Measurements from ENCODE around the gene M1AP.

The M1AP gene

GRCh38 chr2:74559912-74560311, 88.2 kb downstream of the M1AP start:
- H3K36me3 Mint-ChIP-seq (ENCODE audit: low read depth): peaks cover 13% of the 10 kb centered on the region

GRCh38 chr2:74558284-74559230, 89.6 kb downstream of the M1AP start:
- Mint-ChIP-seq H3K36me3 (ENCODE audit: low read depth) (peaks cover 13% of the 10 kb centered on the region), H3K4me1 (ENCODE audit: low read depth) (peaks cover 32% of the 10 kb centered on the region), H3K4me3 (no peak overlapping the region), H3K9me3 (no peaks in the 10 kb centered on the region), H3K27ac (peak overlapping the region; percentile 13), H3K27me3 (ENCODE audit: low read depth) (no peaks in the 10 kb centered on the region)
- DNase-seq (ENCODE audit: low spot score): no peak

More at GRCh38 chr2:74559912-74560311, 88.2 kb downstream of the M1AP start:
- Mint-ChIP-seq H3K27ac (no peak overlapping the region), H3K4me3 (no peak overlapping the region), H3K27me3 (ENCODE audit: low read depth) (no peaks in the 10 kb centered on the region), H3K9me3 (no peaks in the 10 kb centered on the region), H3K4me1 (ENCODE audit: low read depth) (peaks cover 30% of the 10 kb centered on the region)
- DNase-seq (ENCODE audit: low spot score): no peak

GRCh38 chr2:74556831-74557370, 91.2 kb downstream of the M1AP start:
- peaks cover 28% of the 10 kb centered on the region for H3K4me1 Mint-ChIP-seq (ENCODE audit: low read depth)
- no peak overlapping the region for H3K27ac Mint-ChIP-seq
- H3K27me3 Mint-ChIP-seq (ENCODE audit: low read depth): no peaks in the 10 kb centered on the region
- no peak for DNase-seq (ENCODE audit: low spot score)
- H3K36me3 Mint-ChIP-seq (ENCODE audit: low read depth): peaks cover 11% of the 10 kb centered on the region
- H3K9me3 Mint-ChIP-seq: no peaks in the 10 kb centered on the region
- H3K4me3 Mint-ChIP-seq: peak overlapping the region; percentile 94

- H3K27me3 Mint-ChIP-seq (ENCODE audit: low read depth): no peaks in the 10 kb centered on the region
- peaks cover 11% of the 10 kb centered on the region for H3K36me3 Mint-ChIP-seq (ENCODE audit: low read depth)
- peaks cover 31% of the 10 kb centered on the region for H3K4me1 Mint-ChIP-seq (ENCODE audit: low read depth)
- peak overlapping the region; percentile 33 for H3K27ac Mint-ChIP-seq
- no peak for DNase-seq (ENCODE audit: low spot score)
- H3K9me3 Mint-ChIP-seq: no peaks in the 10 kb centered on the region
- H3K4me3 Mint-ChIP-seq: peak overlapping the region; percentile 94
These were observed 92.0 kb downstream of the M1AP start for GRCh38 chr2:74556159-74556558.

GRCh38 chr2:74555610-74556103, 92.5 kb downstream of the M1AP start:
- peak overlapping the region; percentile 96 for H3K27ac Mint-ChIP-seq
- no peak for DNase-seq (ENCODE audit: low spot score)
- H3K36me3 Mint-ChIP-seq (ENCODE audit: low read depth): peaks cover 11% of the 10 kb centered on the region
- no peaks in the 10 kb centered on the region for H3K9me3 Mint-ChIP-seq
- H3K4me1 Mint-ChIP-seq (ENCODE audit: low read depth): peaks cover 29% of the 10 kb centered on the region
- peak overlapping the region; percentile 94 for H3K4me3 Mint-ChIP-seq
- H3K27me3 Mint-ChIP-seq (ENCODE audit: low read depth): no peaks in the 10 kb centered on the region

- H3K4me3 Mint-ChIP-seq: peak overlapping the region; percentile 94
- DNase-seq (ENCODE audit: low spot score): no peak
- peak overlapping the region; percentile 96 for H3K27ac Mint-ChIP-seq
- peaks cover 11% of the 10 kb centered on the region for H3K36me3 Mint-ChIP-seq (ENCODE audit: low read depth)
- no peaks in the 10 kb centered on the region for H3K27me3 Mint-ChIP-seq (ENCODE audit: low read depth)
- no peaks in the 10 kb centered on the region for H3K9me3 Mint-ChIP-seq
- H3K4me1 Mint-ChIP-seq (ENCODE audit: low read depth): peaks cover 24% of the 10 kb centered on the region
These were observed 93.2 kb downstream of the M1AP start for GRCh38 chr2:74554820-74555531.

GRCh38 chr2:74553892-74554819, 94.0 kb downstream of the M1AP start, which contains the start of the genes DOK1 and LOXL3:
DOK1 (plus strand) TSS chr2:74554720; CDS start chr2:74554755, 35 bp downstream.
LOXL3 (minus strand) TSS chr2:74553942; CDS start chr2:74552634, 1,308 bp downstream.
- peak within 1 kb of the TSS; percentile 94 for H3K4me3 Mint-ChIP-seq
- H3K4me1 Mint-ChIP-seq (ENCODE audit: low read depth): peaks cover 26% of the 10 kb centered on the region
- peak; percentile 79 for DNase-seq (ENCODE audit: low spot score)
- peak within 1 kb of the TSS; percentile 96 for H3K27ac Mint-ChIP-seq
- no peaks in the 10 kb centered on the region for H3K9me3 Mint-ChIP-seq
- peaks cover 11% of the 10 kb centered on the region for H3K36me3 Mint-ChIP-seq (ENCODE audit: low read depth)
- H3K27me3 Mint-ChIP-seq (ENCODE audit: low read depth): peaks cover 2% of the 10 kb centered on the region

- Mint-ChIP-seq H3K27ac (peak overlapping the region; percentile 88), H3K4me3 (peak overlapping the region; percentile 69), H3K36me3 (ENCODE audit: low read depth) (peaks cover 11% of the 10 kb centered on the region), H3K9me3 (no peaks in the 10 kb centered on the region), H3K27me3 (ENCODE audit: low read depth) (peaks cover 6% of the 10 kb centered on the region), H3K4me1 (ENCODE audit: low read depth) (peaks cover 28% of the 10 kb centered on the region)
- no peak for DNase-seq (ENCODE audit: low spot score)
These were observed 95.0 kb downstream of the M1AP start for GRCh38 chr2:74552914-74553811.

GRCh38 chr2:74551942-74552913, 95.9 kb downstream of the M1AP start:
- peaks cover 13% of the 10 kb centered on the region for H3K27me3 Mint-ChIP-seq (ENCODE audit: low read depth)
- no peak for DNase-seq (ENCODE audit: low spot score)
- no peaks in the 10 kb centered on the region for H3K9me3 Mint-ChIP-seq
- peaks cover 9% of the 10 kb centered on the region for H3K36me3 Mint-ChIP-seq (ENCODE audit: low read depth)
- H3K27ac Mint-ChIP-seq: peak overlapping the region; percentile 69
- H3K4me3 Mint-ChIP-seq: peak overlapping the region; percentile 33
- H3K4me1 Mint-ChIP-seq (ENCODE audit: low read depth): peaks cover 28% of the 10 kb centered on the region

- Mint-ChIP-seq H3K9me3 (no peaks in the 10 kb centered on the region), H3K27ac (no peak overlapping the region), H3K4me1 (ENCODE audit: low read depth) (peaks cover 27% of the 10 kb centered on the region), H3K27me3 (ENCODE audit: low read depth) (peaks cover 14% of the 10 kb centered on the region), H3K36me3 (ENCODE audit: low read depth) (peaks cover 2% of the 10 kb centered on the region), H3K4me3 (no peak overlapping the region)
- no peak for DNase-seq (ENCODE audit: low spot score)
These were observed 96.6 kb downstream of the M1AP start for GRCh38 chr2:74551530-74551929.

- DNase-seq (ENCODE audit: low spot score): no peak
- Mint-ChIP-seq H3K4me1 (ENCODE audit: low read depth) (peaks cover 26% of the 10 kb centered on the region), H3K27ac (no peak overlapping the region), H3K27me3 (ENCODE audit: low read depth) (peaks cover 18% of the 10 kb centered on the region), H3K9me3 (no peaks in the 10 kb centered on the region), H3K36me3 (ENCODE audit: low read depth) (no peaks in the 10 kb centered on the region), H3K4me3 (peak overlapping the region; percentile 33)
These were observed 97.9 kb downstream of the M1AP start for GRCh38 chr2:74550231-74550630.

Measured in T-helper 2 cell treated with Interferon-gamma antibody and Interleukin-4, amounts not matched to agents 5 μg/mL and 100 μg/mL, for 36 hours (primary cell).